Measurements from ENCODE around the gene HMOX1. TPM values are rescaled to one million over a fixed set of nuclear protein-coding genes. Genes with fewer than 3 reads are reported as not detected.

The HMOX1 gene
- total and polyA plus RNA-seq, 4 donors = 18.7 to 108 (median 59.7) TPM

DNA sequence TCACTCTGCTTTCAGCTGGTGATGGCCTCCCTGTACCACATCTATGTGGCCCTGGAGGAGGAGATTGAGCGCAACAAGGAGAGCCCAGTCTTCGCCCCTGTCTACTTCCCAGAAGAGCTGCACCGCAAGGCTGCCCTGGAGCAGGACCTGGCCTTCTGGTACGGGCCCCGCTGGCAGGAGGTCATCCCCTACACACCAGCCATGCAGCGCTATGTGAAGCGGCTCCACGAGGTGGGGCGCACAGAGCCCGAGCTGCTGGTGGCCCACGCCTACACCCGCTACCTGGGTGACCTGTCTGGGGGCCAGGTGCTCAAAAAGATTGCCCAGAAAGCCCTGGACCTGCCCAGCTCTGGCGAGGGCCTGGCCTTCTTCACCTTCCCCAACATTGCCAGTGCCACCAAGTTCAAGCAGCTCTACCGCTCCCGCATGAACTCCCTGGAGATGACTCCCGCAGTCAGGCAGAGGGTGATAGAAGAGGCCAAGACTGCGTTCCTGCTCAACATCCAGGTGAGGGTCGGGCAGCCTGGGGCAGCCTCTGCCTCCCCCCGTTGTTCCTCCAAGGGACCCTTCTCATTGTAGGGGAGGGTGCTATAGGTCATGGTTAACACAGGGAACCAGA, 5.9 kb downstream of the HMOX1 start (continued):
- no peak for TF ChIP-seq MAX (IDR thresholded peaks at IDR 0.05)
- TF ChIP-seq HNF4A (conservative IDR thresholded peaks at IDR 0.05) = no peak
- no peak for TF ChIP-seq JUND (IDR thresholded peaks at IDR 0.05)
- TF ChIP-seq TAF1 (conservative IDR thresholded peaks at IDR 0.05) = no peak
- TF ChIP-seq FOXA1 (IDR thresholded peaks at IDR 0.05) = no peak

- 79% methylated on average over 5 of the region's 5 CpGs for WGBS
- Histone ChIP-seq H3K9me3 (ENCODE audit: control insufficient read depth in 4 of 4, low read length in 3 of 4) (no peaks in the 10 kb centered on the region), H3K27me3 (ENCODE audit: control insufficient read depth in 4 of 4, insufficient read depth in 4 of 4, low read length in 3 of 4) (no peaks in the 10 kb centered on the region), H3K4me1 (ENCODE audit: control insufficient read depth in 4 of 4, insufficient read depth in 4 of 4, low read length in 3 of 4) (peaks cover 10 to 25% (median 17%) of the 10 kb centered on the region in 4 donors), H3K36me3 (ENCODE audit: control insufficient read depth in 4 of 4, insufficient read depth in 3 of 4, low read depth in 1 of 4, low read length in 3 of 4) (peaks cover 18 to 31% (median 23%) of the 10 kb centered on the region in 4 donors), H3K27ac (ENCODE audit: low read depth in 1 of 2, low read length in 2 of 2) (no peak overlapping the region), H3K9ac (ENCODE audit: low read depth in 1 of 2, low read length in 2 of 2) (no peak overlapping the region), H3K4me3 (ENCODE audit: low read depth in 1 of 3, low read length in 3 of 3) (no peak overlapping the region)
- TF ChIP-seq JUND (IDR thresholded peaks at IDR 0.05) (no peak), RXRA (IDR thresholded peaks at IDR 0.05) (no peak), RAD21 (IDR thresholded peaks at IDR 0.05) (no peak)
- no peak for DNase-seq (ENCODE audit: low spot score)
These were observed 10.0 kb downstream of the HMOX1 start for GRCh38 chr22:35390933-35391332.

DNA sequence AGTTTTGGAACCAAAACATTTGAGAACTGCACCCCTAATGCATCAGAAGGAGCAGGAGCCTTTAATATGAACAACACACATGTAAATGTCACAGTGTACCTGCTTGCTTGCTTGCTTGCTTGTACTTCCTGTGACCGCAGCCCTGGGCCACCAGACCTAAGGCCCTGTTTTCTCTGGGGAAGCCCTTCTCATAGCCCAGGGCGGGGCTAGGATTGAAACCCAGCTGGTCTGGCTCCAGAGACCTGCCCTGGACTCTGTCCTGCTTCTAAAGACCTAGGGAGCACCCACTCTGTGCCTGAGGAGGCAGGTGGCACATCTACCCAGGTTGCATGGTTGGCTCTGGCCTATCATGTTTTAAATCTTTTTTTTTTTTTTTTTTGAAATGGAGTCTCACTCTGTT, 11.5 kb downstream of the HMOX1 start:
- no peaks in the 10 kb centered on the region for H3K9me3 ChIP-seq (ENCODE audit: control insufficient read depth in 4 of 4, low read length in 3 of 4)
- no peak overlapping the region for H3K27ac ChIP-seq (ENCODE audit: low read depth in 1 of 2, low read length in 2 of 2)
- H3K36me3 ChIP-seq (ENCODE audit: control insufficient read depth in 4 of 4, insufficient read depth in 3 of 4, low read depth in 1 of 4, low read length in 3 of 4) = peaks cover 11 to 19% (median 14%) of the 10 kb centered on the region in 4 donors
- no peak for DNase-seq (ENCODE audit: low spot score)
- no peaks in the 10 kb centered on the region for H3K27me3 ChIP-seq (ENCODE audit: control insufficient read depth in 4 of 4, insufficient read depth in 4 of 4, low read length in 3 of 4)
- WGBS = 75% methylated on average over 2 of the region's 2 CpGs
- peaks cover 12 to 37% (median 21%) of the 10 kb centered on the region in 4 donors for H3K4me1 ChIP-seq (ENCODE audit: control insufficient read depth in 4 of 4, insufficient read depth in 4 of 4, low read length in 3 of 4)
- TF ChIP-seq HNF4A (conservative IDR thresholded peaks at IDR 0.05) (peak in 1 of 2 donors; percentile 61), RXRA (IDR thresholded peaks at IDR 0.05) (peak in 1 of 2 donors; percentile 16)
- TF ChIP-seq, protein P1, sequence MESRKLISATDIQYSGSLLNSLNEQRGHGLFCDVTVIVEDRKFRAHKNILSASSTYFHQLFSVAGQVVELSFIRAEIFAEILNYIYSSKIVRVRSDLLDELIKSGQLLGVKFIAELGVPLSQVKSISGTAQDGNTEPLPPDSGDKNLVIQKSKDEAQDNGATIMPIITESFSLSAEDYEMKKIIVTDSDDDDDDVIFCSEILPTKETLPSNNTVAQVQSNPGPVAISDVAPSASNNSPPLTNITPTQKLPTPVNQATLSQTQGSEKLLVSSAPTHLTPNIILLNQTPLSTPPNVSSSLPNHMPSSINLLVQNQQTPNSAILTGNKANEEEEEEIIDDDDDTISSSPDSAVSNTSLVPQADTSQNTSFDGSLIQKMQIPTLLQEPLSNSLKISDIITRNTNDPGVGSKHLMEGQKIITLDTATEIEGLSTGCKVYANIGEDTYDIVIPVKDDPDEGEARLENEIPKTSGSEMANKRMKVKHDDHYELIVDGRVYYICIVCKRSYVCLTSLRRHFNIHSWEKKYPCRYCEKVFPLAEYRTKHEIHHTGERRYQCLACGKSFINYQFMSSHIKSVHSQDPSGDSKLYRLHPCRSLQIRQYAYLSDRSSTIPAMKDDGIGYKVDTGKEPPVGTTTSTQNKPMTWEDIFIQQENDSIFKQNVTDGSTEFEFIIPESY (IDR thresholded peaks at IDR 0.05) = no peak
- H3K9ac ChIP-seq (ENCODE audit: low read depth in 1 of 2, low read length in 2 of 2) = no peak overlapping the region
- no peak overlapping the region for H3K4me3 ChIP-seq (ENCODE audit: low read depth in 1 of 3, low read length in 3 of 3)

DNA sequence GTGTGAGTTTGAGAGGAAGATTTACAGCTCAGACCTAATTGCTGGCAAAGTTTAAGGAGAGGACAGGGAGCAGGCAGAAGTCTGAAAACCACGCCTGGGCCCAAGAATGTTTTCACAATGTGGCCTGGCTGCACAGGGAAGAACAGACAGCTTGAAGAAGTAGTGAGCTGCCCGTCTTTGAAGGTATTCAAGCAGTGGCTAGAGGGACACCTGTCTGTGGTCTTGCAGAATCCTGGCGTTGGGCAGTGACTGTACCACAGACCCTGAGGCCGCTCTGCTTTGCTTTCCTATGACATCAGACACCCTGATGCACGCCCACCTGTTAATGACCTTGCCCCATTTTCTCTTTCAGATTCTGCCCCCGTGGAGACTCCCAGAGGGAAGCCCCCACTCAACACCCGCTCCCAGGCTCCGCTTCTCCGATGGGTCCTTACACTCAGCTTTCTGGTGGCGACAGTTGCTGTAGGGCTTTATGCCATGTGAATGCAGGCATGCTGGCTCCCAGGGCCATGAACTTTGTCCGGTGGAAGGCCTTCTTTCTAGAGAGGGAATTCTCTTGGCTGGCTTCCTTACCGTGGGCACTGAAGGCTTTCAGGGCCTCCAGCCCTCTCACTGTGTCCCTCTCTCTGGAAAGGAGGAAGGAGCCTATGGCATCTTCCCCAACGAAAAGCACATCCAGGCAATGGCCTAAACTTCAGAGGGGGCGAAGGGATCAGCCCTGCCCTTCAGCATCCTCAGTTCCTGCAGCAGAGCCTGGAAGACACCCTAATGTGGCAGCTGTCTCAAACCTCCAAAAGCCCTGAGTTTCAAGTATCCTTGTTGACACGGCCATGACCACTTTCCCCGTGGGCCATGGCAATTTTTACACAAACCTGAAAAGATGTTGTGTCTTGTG, 12.5 kb downstream of the HMOX1 start:
- no peaks in the 10 kb centered on the region for H3K27me3 ChIP-seq (ENCODE audit: control insufficient read depth in 4 of 4, insufficient read depth in 4 of 4, low read length in 3 of 4)
- H3K27ac ChIP-seq (ENCODE audit: low read depth in 1 of 2, low read length in 2 of 2) = peak overlapping the region; percentile 0 to 36
- H3K4me1 ChIP-seq (ENCODE audit: control insufficient read depth in 4 of 4, insufficient read depth in 4 of 4, low read length in 3 of 4) = peaks cover 13 to 44% (median 23%) of the 10 kb centered on the region in 4 donors
- H3K36me3 ChIP-seq (ENCODE audit: control insufficient read depth in 4 of 4, insufficient read depth in 3 of 4, low read depth in 1 of 4, low read length in 3 of 4) = peaks cover 9 to 16% (median 13%) of the 10 kb centered on the region in 4 donors
- TF ChIP-seq RXRA (IDR thresholded peaks at IDR 0.05) (peak; percentile 41 to 56), RAD21 (IDR thresholded peaks at IDR 0.05) (no peak), YY1 (IDR thresholded peaks at IDR 0.05) (peak; percentile 38), HNF4A (conservative IDR thresholded peaks at IDR 0.05) (peak; percentile 58 to 69), SP1 (IDR thresholded peaks at IDR 0.05) (peak; percentile 18), GABPA (IDR thresholded peaks at IDR 0.05 in 1 of 2, conservative IDR thresholded peaks at IDR 0.05 in 1 of 2) (no peak)
- H3K9me3 ChIP-seq (ENCODE audit: control insufficient read depth in 4 of 4, low read length in 3 of 4) = no peaks in the 10 kb centered on the region
- no peak overlapping the region for H3K9ac ChIP-seq (ENCODE audit: low read depth in 1 of 2, low read length in 2 of 2)
- WGBS = 61% methylated on average over 16 of the region's 16 CpGs
- DNase-seq (ENCODE audit: low spot score) = no peak
- no peak overlapping the region for H3K4me3 ChIP-seq (ENCODE audit: low read depth in 1 of 3, low read length in 3 of 3)
